ENCODE results near the gene RNF180. TPM values are rescaled to one million over a fixed set of nuclear protein-coding genes. Genes with fewer than 3 reads are reported as not detected.

The RNF180 gene
- 0.48 and 0.96 TPM in 2 replicates for total RNA-seq (2014; rRNA removed; shearing (Covaris generic))

GRCh38 chr5:64165500-64166200 lies at the start of gene RNF180:
RNF180 (plus strand) TSS chr5:64165843; CDS start chr5:64200808, 34,965 bp downstream.
- no peak for DNase-seq (ENCODE audit: low spot score)

- no peak for DNase-seq (ENCODE audit: low spot score)
Observed at GRCh38 chr5:64125521-64125920, 40.1 kb upstream of the RNF180 start.

GRCh38 chr5:64126202-64126741 lies 39.4 kb upstream of the RNF180 start:
- DNase-seq (ENCODE audit: low spot score) = no peak

GRCh38 chr5:64140018-64140417 lies 25.6 kb upstream of the RNF180 start:
- DNase-seq (ENCODE audit: low spot score) = no peak

GRCh38 chr5:64144425-64145215 lies 21.0 kb upstream of the RNF180 start:
- DNase-seq (ENCODE audit: low spot score) = no peak

GRCh38 chr5:64145216-64145895 lies 20.3 kb upstream of the RNF180 start:
- DNase-seq (ENCODE audit: low spot score) = no peak

- DNase-seq (ENCODE audit: low spot score) = no peak
Observed at GRCh38 chr5:64147379-64147778, 18.3 kb upstream of the RNF180 start.

- peak; percentile 17 for DNase-seq (ENCODE audit: low spot score)
Observed at GRCh38 chr5:64147849-64148441, 17.7 kb upstream of the RNF180 start.

GRCh38 chr5:64149268-64149667 lies 16.4 kb upstream of the RNF180 start:
- no peak for DNase-seq (ENCODE audit: low spot score)

- no peak for DNase-seq (ENCODE audit: low spot score)
Observed at GRCh38 chr5:64149857-64150521, 15.7 kb upstream of the RNF180 start.

- no peak for DNase-seq (ENCODE audit: low spot score)
Observed at GRCh38 chr5:64156261-64156660, 9.4 kb upstream of the RNF180 start.

GRCh38 chr5:64158827-64159226 lies 6.8 kb upstream of the RNF180 start:
- DNase-seq (ENCODE audit: low spot score) = no peak

GRCh38 chr5:64160201-64160600 lies 5.4 kb upstream of the RNF180 start:
- no peak for DNase-seq (ENCODE audit: low spot score)

GRCh38 chr5:64161420-64161819 lies 4.2 kb upstream of the RNF180 start:
- no peak for DNase-seq (ENCODE audit: low spot score)

GRCh38 chr5:64163135-64163534 lies 2.5 kb upstream of the RNF180 start:
- no peak for DNase-seq (ENCODE audit: low spot score)

- DNase-seq (ENCODE audit: low spot score) = no peak
Observed at GRCh38 chr5:64163746-64164145, 1.9 kb upstream of the RNF180 start.

- no peak for DNase-seq (ENCODE audit: low spot score)
Observed at GRCh38 chr5:64164166-64164565, 1.5 kb upstream of the RNF180 start.

GRCh38 chr5:64165160-64165499 lies 513 bp upstream of the RNF180 start:
- DNase-seq (ENCODE audit: low spot score) = no peak

GRCh38 chr5:64166201-64166959 lies 737 bp downstream of the RNF180 start:
- DNase-seq (ENCODE audit: low spot score) = no peak

- no peak for DNase-seq (ENCODE audit: low spot score)
Observed at GRCh38 chr5:64176301-64176700, 10.7 kb downstream of the RNF180 start.

Data from A172 (cell line).